Measurements from ENCODE around the gene NOL7.

NOL7 gene

DNA sequence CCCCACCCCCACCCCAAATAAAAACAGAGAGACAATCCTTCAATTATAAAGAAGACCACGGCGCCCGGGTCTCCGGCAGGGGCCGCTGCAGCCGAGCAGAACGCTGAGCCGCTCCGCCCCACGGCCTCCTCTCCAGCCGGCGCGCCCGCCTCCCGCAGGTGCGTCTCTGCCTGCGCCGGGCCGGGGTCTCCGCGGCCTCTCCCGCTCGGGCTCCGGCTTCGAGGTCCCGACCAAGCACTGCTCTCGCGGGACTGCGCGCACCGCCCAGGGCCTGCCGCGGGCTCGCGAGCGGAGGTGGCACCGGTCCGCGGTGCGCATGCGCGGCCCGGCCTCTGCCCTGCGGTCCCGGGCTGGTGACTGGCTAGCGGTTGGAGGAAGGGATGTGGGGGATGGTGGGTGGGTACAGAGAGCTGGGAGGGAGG, 41.0 kb upstream of the NOL7 start:
- no peak for FAIRE-seq
- TF ChIP-seq CTCF (IDR thresholded peaks at IDR 0.05; ENCODE audit: insufficient read depth, missing control alignments): peak; percentile 36
- DNase-seq (ENCODE audit: insufficient read length, low spot score): peak; percentile 87

GRCh38 chr6:13574571-13575376, 40.4 kb upstream of the NOL7 start, which contains the start of gene SIRT5:
SIRT5 (plus strand) TSS chr6:13574601; CDS start chr6:13584111, 9,510 bp downstream.
- peak; percentile 45 for DNase-seq (ENCODE audit: insufficient read length, low spot score)
- no peak for FAIRE-seq
- no peak for TF ChIP-seq CTCF (IDR thresholded peaks at IDR 0.05; ENCODE audit: insufficient read depth, missing control alignments)

- no peak for FAIRE-seq
Observed at GRCh38 chr6:13575377-13575775, 39.8 kb upstream of the NOL7 start.

DNA sequence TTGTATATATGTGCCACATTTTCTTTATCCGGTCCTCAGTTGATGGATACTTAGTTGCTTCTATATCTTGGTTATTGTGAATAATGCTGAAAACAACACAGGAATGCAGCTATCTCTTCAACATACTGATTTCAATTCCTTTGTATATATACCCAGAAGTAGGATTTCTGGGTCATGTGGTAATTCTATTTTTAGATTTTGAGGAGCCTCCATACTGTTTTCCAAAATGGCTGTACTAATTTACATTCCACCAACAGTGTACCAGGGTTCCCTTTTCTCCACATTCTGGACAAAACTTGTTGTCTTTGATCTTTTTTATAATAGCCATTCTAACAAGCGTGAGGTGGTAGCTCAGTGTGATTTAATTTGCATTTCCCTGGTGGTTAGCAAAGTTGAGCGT, 39.1 kb upstream of the NOL7 start:
- no peak for FAIRE-seq
- no peak for TF ChIP-seq CTCF (IDR thresholded peaks at IDR 0.05; ENCODE audit: insufficient read depth, missing control alignments)
- no peak for DNase-seq (ENCODE audit: insufficient read length, low spot score)

More at GRCh38 chr6:13575377-13575775, 39.8 kb upstream of the NOL7 start:
- DNase-seq (ENCODE audit: insufficient read length, low spot score): no peak
- peak; percentile 58 for TF ChIP-seq CTCF (IDR thresholded peaks at IDR 0.05; ENCODE audit: insufficient read depth, missing control alignments)

- FAIRE-seq: no peak
Observed at GRCh38 chr6:13577926-13578325, 37.2 kb upstream of the NOL7 start.

GRCh38 chr6:13579911-13580310, 35.2 kb upstream of the NOL7 start:
- FAIRE-seq: no peak
- no peak for DNase-seq (ENCODE audit: insufficient read length, low spot score)
- TF ChIP-seq CTCF (IDR thresholded peaks at IDR 0.05; ENCODE audit: insufficient read depth, missing control alignments): no peak

More at GRCh38 chr6:13577926-13578325, 37.2 kb upstream of the NOL7 start:
- no peak for TF ChIP-seq CTCF (IDR thresholded peaks at IDR 0.05; ENCODE audit: insufficient read depth, missing control alignments)
- DNase-seq (ENCODE audit: insufficient read length, low spot score): no peak

GRCh38 chr6:13581700-13582229, 33.4 kb upstream of the NOL7 start:
- no peak for FAIRE-seq
- no peak for TF ChIP-seq CTCF (IDR thresholded peaks at IDR 0.05; ENCODE audit: insufficient read depth, missing control alignments)
- no peak for DNase-seq (ENCODE audit: insufficient read length, low spot score)

All from D721Med (cell line).